T1000 (cell line): ENCODE results near the gene SERPINB8.

ENCODE experiments used
- DNase-seq: peaks from one replicate; lab custom pipeline; 2025; ENCODE audit warnings: mixed read lengths; lab: John Stamatoyannopoulos, UW

Gene SERPINB8

DNA sequence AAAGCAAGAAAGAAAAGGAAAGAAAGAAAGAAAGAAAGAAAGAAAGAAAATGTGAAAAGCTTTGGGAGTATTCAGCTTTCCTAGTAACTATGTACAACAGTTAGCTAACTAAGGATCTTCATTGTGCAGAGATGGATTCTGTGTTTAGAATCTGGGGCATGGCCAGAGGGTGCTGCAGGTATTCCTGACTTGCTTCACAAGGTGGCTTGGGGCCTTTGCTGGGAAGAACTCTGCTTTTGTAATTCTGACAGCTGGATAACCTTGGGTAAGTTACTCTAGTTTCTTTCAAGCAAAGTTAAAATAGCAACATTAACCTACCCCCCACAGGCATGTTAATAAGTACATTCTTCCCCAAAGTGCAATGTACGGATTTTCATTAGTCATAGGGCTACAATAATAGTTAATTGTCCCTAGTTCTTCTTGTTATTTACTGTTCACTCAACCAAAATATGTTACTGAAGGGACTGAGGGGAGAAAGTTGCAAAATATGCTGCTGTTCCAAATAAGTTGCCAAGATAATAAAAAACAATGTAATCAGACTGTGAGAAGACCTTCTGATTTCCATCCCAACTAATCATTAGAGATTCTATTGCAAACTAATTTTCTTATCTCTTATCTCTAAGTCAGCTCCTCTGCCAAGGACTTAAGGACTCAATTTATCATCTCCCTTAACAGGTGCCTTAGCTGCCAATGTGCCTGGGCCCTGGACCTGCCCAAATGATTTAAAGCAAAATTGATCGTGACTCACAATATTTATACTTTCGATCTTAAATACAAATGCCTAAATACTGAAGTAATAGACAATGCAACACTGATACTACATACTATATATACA is 50.3 kb downstream of the SERPINB8 start:
- no peak for DNase-seq

DNA sequence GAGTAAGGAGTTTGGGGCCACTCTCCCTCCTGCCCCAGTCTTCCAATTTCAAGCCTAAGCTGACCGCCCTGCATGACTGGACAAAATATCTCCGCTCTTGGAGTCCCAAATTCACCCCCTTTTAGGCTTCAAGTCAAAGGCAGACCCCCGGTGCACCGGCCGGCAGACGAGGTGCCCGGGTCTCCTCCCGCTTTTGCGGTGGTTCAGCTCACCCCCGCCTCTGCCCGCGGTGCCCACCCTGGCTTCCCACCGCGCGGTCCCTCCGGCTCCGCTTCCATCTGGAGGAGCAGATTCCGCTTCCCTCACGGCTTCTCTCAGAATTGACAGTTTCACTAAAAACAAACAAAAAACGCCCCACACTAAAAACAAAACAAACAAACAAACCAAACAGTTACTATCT is 56.5 kb downstream of the SERPINB8 start:
- no peak for DNase-seq

DNA sequence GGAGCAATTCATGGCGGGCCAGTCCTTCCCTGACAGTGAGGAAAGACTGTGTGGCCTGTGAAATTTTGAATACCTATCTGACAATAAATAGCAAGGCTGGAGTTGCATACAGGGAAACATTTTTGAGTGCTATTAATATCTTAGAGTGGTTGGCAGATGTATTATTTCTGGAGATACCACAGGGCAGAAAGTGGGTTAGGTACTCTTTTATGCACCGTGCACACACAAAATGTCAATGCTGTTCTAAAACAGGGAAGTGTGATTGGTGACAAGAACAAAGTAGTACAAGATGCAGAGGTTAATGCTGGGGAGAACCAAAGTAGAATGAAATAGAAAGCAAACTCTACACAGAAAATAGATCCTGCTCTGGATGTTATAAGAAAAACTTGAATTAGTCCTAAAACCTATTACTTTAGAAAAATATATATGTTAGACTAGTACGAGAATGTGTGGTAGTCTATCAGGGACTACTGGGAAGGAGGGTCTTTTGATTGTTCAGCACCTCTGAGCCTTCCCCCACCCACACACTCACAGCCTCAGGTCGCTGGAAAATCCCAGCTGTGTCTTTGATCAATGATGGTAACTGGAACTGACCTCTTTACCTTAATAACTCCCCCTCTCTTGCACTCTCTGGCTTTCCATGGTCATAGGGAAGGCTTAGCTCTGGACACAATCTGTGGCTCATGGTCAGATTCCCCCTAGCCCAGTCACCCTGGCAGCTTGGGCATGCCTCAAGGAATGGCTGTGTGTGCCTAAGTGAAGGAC is 58.2 kb downstream of the SERPINB8 start:
- no peak for DNase-seq

DNA sequence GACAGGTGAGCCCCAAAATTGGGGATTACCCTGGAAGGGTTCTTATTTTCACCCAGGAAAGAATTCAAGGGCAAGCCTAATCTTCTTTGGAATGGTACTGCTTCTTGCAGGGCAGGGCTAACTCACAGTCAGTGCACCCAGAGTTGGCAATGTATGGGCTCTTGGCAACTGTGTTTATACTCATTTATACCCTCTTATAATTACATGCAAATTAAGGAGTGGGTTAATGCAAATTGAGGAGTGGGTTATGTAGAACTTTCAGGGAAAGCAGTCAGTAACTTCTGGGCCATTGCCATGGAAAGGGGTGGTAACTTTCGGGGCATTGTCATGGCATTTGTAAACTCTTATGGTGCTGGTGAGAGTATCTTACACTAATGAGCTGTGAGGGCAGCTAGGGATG is 59.2 kb downstream of the SERPINB8 start:
- no peak for DNase-seq

DNA sequence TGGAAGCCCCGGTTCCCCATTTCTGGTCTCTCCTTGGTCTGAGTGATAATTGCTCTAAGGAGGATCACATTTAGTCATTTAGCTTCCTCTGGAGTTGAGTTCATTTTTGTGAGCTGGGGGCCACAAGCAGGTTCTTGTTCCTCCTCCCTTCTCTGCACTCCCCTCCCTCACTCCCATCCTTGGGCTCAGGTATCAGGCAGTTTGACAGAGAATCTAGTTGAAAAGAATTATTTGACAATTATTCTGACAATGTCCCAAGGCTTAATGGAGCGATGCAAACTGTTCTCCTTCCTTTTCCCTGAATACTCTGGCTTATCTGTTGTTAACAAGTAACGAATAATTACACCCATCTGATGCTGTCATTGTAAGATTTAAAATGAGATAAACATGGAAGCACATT is 61.5 kb downstream of the SERPINB8 start:
- no peak for DNase-seq

DNA sequence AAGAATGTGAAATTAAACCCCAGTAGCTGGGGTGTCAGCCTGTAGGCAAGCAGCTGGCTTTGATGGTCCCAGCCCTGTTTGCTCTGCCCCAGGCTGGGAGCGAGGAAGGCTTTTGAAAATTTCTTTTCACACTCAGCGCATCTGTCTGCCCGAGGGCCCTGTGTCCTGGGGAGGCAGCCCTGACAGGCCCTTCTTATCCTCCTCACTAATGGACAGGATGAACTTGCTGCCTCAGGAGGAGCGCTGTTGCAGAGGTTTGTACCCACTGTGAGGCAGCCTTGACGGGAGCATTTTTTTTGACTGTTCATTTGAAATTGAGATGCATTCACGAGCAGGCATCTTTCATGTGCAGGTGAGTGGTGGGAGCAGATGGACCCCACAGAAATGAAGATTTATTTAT is 62.4 kb downstream of the SERPINB8 start:
- no peak for DNase-seq

DNA sequence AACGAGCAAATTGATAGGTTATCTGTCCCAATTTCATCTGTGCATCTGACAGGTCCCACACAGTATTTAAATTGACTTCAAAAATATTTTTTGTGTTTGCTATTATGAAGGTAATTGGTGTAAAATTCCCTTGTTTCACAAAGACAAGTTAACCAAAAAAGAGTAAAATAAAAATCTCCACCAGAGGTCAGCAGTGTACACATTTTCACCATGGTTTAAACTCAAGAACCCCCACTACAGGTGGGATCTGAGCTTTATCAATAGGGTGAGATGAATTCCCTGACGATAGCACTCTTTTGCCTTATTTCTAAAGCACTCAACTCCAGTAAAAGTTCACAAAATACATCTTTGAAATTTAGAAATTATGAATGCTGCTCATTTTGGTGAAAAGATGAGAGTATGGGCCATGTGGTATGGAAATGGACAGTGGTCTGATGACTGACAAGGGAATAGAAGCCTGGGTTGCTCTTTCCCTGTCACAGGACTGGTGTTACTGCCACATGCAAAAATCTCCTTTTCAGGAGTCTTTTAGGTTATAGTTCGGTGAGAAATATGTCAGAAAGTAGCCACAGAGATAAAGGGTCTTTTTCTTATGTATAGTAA is 68.0 kb downstream of the SERPINB8 start:
- no peak for DNase-seq
